ENCODE results near the gene SDSL.

The SDSL gene, protein sequence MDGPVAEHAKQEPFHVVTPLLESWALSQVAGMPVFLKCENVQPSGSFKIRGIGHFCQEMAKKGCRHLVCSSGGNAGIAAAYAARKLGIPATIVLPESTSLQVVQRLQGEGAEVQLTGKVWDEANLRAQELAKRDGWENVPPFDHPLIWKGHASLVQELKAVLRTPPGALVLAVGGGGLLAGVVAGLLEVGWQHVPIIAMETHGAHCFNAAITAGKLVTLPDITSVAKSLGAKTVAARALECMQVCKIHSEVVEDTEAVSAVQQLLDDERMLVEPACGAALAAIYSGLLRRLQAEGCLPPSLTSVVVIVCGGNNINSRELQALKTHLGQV

DNA sequence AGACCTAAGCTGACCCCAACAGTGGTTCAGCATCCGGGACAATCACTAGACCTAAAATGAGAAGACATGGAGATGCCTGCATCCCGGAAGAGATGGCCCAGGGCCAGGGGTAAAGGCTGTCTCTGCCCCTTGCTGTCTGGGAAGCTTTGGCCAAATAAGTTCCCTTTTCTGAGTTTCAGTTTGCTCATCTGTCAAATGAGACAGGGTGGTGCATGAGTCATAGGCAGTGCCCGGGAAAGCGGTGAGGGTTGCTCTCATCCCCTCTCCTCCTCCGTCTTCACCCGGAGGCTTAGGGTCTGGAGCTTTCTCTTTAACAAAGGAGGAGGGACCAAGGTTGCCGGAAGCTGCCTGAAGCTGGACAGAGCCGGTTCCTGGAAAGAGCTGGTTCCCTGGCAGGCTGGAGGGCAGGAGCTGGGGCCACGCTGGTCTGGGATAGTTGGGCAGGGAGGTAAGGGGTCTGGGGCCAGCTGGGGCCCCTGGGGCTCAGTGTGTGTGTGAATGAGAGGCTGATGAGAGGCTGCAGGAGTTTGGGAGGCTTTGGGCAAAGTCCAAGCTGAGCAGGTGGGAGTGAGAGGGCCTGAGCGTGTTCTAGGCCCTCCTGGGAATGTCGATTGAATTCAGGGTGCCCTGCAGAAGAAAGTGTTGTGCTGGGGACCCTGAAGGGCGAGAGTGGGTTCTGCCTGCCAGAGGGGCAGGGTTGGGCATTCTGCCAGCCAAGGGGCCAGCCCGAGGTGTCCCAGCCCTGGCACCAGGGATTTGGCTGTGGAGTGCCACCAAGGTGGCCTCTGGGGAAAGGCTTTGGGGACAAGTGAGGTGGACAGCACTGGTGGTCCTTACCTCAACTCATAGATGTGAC is at the start of gene SDSL:
Gene SDSL (plus strand): TSS at position 351 of the 856 bp plus-strand sequence. CDS start 5,603 bp downstream, outside the sequence.
- no peak for DNase-seq

DNA sequence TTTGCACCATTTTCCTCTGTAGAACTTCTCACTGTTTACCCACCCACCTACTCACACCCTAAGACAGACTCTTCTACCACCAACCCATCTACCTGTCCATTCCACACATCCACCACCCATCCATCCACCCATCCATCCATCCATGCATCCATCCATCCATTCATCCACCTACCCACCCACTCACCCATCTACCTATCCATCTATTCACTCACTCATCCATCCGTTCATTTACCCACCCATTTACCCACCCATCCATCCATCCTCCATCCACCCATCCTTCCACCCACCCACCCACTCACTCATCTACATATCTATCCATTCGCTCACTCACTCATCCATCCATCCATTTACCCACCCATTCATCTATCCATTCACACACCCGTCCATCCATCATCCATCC is 48.7 kb upstream of the SDSL start:
- no peak for DNase-seq

DNA sequence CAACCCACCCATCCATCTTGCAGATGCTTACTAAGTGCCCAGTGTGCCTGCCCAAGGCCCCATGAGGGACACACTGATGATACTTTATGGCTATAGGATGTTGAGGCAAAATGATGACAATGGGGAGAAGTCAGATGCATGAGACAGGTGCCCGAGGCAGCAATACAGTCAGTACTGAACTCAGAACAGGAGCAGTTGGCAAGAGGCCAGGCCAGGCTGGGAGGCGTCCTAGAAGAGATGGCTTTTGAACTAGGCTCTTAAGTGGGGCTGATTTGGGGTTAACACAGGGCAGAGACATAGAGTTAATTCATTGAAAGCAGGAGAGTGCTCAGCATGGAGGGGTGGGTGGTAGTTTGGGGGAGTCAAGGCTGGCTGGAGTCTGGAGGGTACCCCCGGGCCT is 48.2 kb upstream of the SDSL start:
- DNase-seq, result no peak

GRCh38 chr12:113374823-113375428 is 47.3 kb upstream of the SDSL start:
- no peak for DNase-seq

- DNase-seq, result no peak
Measured at GRCh38 chr12:113378291-113378690, 43.9 kb upstream of the SDSL start.

GRCh38 chr12:113381220-113381619 is 41.0 kb upstream of the SDSL start:
- DNase-seq, result peak; percentile 66

DNA sequence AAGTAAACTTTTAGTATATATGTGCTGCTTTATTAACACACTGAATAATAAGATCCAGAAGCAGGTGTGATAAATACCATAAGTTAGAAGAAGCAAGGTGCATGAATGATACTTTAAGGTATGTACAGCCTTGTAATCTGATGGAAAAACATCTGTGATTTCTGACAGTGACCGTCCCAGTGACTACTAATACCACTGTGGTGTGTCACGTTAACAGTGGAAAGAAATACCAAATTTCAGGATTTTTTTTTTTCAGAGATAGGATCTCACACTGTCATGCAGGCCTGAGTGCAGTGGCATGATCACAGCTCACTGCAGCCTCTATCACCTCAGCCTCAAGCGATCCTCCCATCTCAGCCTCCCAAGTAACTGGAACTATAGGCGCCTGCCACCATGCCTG is 40.0 kb upstream of the SDSL start:
- no peak for DNase-seq

GRCh38 chr12:113384778-113385177 is 37.4 kb upstream of the SDSL start:
- no peak for DNase-seq

DNA sequence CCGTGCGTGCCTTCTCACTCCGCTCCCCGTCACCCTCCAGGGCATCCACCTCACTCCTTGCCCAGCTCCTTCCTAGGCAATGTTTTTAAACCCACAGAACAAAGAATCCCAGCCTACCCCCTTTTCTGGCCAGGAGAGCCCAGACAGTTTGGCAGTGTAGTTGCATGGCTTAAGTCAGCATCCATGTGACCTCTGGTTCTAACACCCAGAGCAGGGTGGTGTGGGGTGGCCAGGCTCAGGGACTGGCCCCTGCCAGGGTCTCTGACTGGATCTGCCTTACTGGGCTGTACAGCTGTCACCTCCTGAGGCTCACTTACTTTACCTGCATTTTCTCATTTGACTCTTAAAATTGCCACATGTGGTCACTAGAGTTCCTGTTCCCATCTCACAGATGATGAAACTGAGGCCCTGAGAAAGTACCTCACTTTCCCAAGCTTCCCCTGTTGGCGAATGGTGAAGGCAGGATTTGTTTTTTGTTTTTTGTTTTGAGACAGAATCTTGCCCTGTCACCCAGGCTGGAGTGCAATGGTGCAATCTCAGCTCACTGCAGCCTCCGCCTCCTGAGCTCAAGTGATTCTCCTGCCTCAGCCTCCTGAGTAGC is 36.8 kb upstream of the SDSL start:
- DNase-seq, result no peak

DNA sequence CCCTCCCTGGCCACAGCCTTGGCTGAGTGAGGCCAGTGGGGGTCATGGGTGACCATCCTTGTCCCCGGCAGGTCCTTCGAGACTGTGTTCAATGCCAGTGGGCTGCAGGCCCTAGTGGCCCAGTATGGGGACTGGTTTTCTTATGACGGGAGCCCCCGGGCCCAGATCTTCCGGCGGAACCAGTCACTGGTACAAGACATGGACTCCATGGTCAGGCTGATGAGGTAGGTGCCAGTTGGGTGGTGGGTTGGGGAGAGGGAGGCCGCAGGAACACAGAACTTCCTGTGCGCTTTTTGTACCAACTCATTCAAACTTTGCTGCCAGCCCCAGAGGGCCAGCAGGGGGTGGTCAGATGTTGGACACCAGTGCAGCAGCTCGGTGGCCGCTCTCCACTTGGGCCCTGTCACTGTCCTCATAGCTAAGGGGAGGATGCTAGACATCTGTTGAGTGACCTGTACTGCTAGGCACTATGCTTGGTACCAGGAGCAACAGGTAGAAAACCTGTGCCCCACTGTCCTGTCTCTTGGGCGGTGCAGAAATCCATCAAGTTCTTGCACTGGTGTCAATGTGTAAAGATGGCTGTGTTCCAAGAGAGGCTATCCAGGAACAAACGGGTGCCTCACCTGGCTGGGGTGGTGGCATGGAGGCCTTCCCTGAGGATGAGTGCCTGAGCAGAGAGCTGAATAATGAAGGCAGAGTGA is 35.2 kb upstream of the SDSL start:
- DNase-seq, result no peak

DNA sequence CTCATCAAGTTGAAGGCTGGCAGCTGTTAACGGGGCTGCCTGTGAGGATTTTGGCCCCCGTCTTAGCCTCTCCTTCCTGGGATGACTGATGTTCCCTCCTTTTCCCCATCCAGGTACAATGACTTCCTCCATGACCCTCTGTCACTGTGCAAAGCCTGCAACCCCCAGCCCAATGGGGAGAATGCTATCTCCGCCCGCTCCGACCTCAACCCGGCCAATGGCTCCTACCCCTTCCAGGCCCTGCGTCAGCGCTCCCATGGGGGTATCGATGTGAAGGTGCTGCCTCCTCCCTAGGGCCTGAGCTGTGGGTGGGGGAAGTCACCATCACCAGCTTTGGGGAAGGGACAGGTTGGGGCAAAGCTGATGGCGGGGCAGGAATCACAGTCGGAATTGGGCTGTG is 34.5 kb upstream of the SDSL start:
- DNase-seq, result no peak

- no peak for DNase-seq
Measured at GRCh38 chr12:113388351-113388750, 33.8 kb upstream of the SDSL start.

DNA sequence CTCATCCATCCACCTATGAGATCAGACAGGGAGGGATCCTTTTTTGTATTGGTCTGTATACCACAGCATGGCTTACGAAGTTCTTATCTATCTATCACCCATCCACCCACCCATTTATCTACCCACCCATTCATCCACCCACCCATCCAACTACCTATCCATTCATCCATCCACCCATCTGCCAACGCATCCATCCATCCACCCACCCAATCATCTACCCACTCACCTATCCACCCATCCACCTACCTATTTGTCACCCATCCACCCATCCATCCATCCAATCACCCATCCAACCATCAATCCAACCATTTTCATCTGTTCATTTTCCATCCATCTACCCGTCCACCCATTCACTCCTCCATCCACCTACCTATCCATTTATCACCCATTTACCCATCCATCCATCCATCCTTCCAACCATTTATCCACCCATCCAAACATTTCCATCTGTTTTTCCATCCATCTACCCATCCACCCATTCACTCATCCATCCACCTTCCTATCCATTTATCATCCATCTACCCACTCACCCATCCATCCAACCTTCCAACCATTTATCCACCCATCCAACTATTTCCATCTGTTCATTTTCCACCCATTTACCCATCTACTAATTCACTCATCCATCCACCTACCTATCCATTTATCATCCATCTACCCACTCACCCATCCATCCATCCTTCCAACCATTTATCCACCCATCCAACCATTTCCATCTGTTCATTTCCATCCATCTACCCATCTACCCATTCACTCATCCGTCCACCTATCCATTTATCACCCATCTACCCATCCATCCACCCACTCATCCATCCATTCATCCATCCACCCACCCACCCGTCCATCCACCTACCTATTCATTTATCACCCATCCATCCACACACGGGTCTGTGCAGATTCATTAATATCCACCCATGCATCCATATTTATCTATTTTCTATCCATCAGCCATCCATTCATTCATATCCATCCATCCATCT is 31.8 kb upstream of the SDSL start:
- no peak for DNase-seq

DNA sequence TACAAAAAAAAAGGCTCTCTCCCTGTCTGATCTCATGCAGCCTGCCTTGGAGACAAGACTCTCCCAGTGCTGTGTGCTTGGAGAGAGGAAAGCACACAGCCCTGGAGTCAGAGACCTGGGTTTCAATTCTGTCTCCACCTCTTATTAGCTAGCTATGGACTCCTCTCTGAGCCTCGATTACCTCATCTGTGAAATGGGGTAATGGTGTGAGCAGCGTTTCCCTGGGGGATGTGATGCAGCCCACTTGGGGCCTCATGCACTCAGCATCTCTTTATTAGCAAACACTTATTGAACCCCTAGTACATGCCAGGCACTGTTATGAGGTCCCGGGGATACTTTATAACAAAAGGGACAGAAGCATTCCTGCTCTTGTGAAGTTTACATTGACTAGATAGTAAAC is 31.0 kb upstream of the SDSL start:
- DNase-seq, result no peak

DNA sequence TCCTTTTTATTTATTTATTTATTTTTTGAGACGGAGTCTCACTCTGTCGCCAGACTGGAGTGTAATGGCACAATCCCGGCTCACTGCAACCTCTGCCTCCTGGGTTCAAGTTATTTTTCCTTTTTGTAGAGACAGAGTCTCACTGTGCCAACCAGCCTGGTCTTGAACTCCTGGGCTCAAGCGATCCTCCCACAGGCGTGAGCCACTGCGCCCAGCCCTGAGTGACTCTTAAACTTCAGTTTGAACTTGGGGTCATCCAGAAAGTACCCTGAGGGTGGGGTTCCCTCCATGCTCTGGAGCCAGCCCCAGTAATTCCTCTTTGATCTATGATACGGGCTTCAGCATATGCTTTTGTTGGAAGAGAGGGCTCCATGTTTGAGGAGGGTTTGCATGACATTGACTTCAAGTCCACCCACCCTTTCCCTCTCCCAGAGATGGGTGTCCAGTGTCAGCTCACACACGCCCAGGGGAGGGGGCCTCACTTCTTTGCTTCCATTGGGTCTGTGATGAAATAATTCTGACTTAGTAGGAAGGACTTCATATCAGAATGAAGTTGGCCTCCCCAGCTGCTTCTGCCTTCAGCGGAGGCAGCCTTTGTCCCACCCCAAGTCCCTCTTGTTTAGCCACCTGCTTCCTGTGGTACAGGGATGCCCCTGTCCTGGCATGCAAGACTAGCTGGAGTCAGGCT is 30.4 kb upstream of the SDSL start:
- no peak for DNase-seq

- no peak for DNase-seq
Measured at GRCh38 chr12:113392520-113392919, 29.7 kb upstream of the SDSL start.

DNA sequence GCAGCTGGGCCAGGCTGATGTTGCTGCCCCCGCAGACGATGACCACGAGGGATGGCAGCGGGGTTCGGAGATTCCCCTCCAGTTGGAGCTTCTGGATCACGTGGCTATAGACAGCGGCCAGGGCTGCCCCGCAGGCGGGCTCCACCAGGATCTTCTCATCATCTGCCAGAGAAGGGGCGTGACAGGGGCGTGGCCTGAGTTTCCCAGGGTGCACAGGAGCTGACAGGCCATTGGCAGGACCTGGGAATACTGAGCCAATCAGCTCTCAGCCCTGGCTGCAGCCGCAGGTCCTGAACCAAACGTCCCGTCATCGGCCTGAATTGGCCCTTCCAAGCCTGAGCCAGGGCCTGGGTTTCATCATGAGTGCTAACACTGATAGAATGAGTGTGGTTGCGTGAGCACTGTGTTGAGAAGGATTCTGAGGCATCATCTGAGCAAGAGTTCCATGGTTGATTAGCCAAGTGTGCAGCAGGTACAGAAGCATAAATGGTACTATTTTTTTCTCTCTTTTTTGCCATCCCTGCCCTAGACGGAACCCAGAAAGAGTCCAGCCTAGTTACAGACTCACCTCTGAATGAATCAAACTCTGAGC is 29.1 kb upstream of the SDSL start:
- no peak for DNase-seq

DNA sequence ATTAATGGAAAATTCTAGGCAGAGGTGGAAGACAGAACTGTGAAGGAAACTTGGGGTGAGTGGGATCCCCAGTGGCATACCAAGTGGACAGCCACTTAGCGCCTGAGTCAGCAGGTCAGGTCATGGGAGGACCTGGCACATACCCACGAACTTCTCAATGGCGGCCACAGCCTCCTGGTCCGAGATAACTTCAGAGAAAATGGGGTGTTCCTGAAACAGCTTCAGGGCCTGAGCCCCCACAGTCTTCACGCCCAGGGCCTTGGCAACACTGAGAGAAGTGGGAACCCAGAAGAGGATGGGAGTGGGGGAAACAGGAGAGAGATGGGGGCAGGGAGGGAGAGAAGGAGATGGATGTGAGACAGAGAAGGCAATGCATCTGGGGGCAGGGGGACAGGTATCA is 28.4 kb upstream of the SDSL start:
- no peak for DNase-seq

GRCh38 chr12:113395119-113395518 is 27.1 kb upstream of the SDSL start:
- no peak for DNase-seq

- DNase-seq, result no peak
Measured at GRCh38 chr12:113396200-113396599, 26.0 kb upstream of the SDSL start.

Measured in COR-L47 (cell line).